GM12892 (cell line): ENCODE measurements around the gene GALNT11.
"Not testable (repeated sequence)": the region's sequence is repeated elsewhere in the genome, so short reads cannot be mapped to it uniquely, and the experiment has no call there.

ENCODE experiments used
- POLR2AphosphoS5 ChIP-seq: IDR thresholded peaks from 2 replicates; pipeline ENCODE4 v1.6.1; 2011; ENCODE audit warnings: low read depth, low read length, control low read depth
- TAF1 ChIP-seq: IDR thresholded peaks from 2 replicates; pipeline ENCODE4 v1.6.1; 2011; ENCODE audit warnings: low read depth, mild to moderate bottlenecking, control low read depth, low read length, borderline replicate concordance

DNA sequence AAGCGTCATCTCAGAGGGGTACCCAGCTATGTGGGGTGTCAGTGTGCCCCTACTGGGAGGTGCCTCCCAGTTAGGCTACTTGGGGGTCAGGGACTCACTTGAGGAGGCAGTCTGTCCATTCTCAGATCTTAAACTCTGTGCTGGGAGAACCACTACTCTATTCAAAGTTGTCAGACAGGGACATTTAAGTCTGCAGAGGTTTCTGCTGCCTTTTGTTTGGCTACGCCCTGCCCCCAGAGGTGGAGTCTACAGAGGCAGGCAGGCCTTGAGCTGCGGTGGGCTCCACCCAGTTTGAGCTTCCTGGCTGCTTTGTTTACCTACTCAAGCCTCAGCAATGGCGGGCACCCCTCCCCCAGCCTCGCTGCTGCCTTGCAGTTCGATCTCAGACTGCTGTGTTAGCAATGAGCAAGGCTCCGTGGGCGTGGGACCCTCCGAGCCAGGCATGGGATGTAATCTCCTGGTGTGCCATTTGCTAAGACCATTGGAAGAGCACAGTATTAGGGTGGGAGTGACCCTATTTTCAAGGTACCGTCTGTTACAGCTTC, 40.4 kb downstream of the GALNT11 start:
- TF ChIP-seq TAF1, POLR2AphosphoS5: not testable (repeated sequence)
